SK-N-MC (cell line): ENCODE results near the gene LRRIQ1.
"Not testable (repeated sequence)": the region's sequence is repeated elsewhere in the genome, so short reads cannot be mapped to it uniquely, and the experiment has no call there.

Experiments used
- DNase-seq: peaks from one replicate; pipeline ENCODE4 v3.0.0-alpha.2; 2011; ENCODE audit warnings: low read depth, low spot score
- H3K27ac ChIP-seq: fragments of 200-600 bp; sonication (generic); 2 replicates; pipeline ENCODE4 v1.5.1; 2016; ENCODE audit warnings: mixed run types
- H3K36me3 ChIP-seq: fragments of 200-600 bp; sonication (generic); 2 replicates; pipeline ENCODE4 v1.6.1; 2017; ENCODE audit warnings: antibody characterized with exemption, low read length, mixed read lengths; ENCODE audit not compliant: insufficient read depth
- H3K4me3 ChIP-seq: fragments of 200-600 bp; sonication (generic); 2 replicates; pipeline ENCODE4 v1.5.1; 2016
- H3K9ac ChIP-seq: fragments of 200-600 bp; sonication (generic); 2 replicates; pipeline ENCODE4 v1.8.0; 2017; ENCODE audit warnings: mixed run types, mixed read lengths; ENCODE audit not compliant: insufficient read length
- H3K9me3 ChIP-seq: fragments of 200-600 bp; sonication (generic); 2 replicates; pipeline ENCODE4 v1.6.1; 2017; ENCODE audit warnings: low read depth, mild to moderate bottlenecking, antibody characterized with exemption, low read length, moderate library complexity, mixed read lengths
- EZH2 ChIP-seq: fragments of 200-600 bp; sonication (generic); IDR thresholded peaks from one replicate; pipeline ENCODE4 v1.6.1; 2017; ENCODE audit warnings: antibody characterized with exemption
- FOXP2 ChIP-seq: optimal IDR thresholded peaks from 2 replicates; pipeline ENCODE3; 2011; ENCODE audit warnings: mild to moderate bottlenecking, moderate library complexity; ENCODE audit not compliant: insufficient read depth; ENCODE audit errors: extremely low read length, control extremely low read depth
- POLR2AphosphoS5 ChIP-seq: IDR thresholded peaks from 2 replicates; pipeline ENCODE4 v1.6.1; 2012; ENCODE audit warnings: mild to moderate bottlenecking, low read depth, low read length, borderline replicate concordance

Gene LRRIQ1

DNA sequence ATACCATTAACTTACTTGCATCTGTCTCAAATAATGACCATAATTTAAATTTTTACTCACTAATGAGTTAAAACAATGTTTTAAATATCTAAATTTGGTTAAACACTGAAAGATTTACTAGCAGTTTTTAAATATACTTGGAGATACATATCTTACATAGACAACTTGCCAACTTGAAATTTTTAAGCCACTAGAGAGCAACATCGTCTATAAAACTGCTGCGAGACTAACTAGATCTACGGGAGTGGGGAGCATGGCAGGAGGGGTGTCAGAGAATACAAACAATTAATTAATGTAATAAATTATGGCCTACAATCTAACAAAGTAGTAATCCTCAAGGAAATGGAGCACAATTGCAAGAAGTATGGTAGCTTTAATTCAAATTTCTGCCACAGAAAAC lies 120.4 kb downstream of the LRRIQ1 start:
- H3K36me3 ChIP-seq = no peaks in the 10 kb centered on the region
- H3K4me3 ChIP-seq = peak overlapping the region; percentile 35
- peak overlapping the region; percentile 8 for H3K9ac ChIP-seq
- no peaks in the 10 kb centered on the region for H3K9me3 ChIP-seq
- H3K27ac ChIP-seq = peak overlapping the region; percentile 40; the same call in 1 of the 2 replicates
- TF ChIP-seq FOXP2 = no peak
- TF ChIP-seq POLR2AphosphoS5 = no peak
- TF ChIP-seq EZH2 = no peak
- peak; percentile 28 for DNase-seq

- Histone ChIP-seq H3K27ac (no peak overlapping the region), H3K9ac (no peak overlapping the region), H3K9me3 (no peaks in the 10 kb centered on the region), H3K36me3 (no peaks in the 10 kb centered on the region), H3K4me3 (peak overlapping the region; percentile 35; the same call in 1 of the 2 replicates)
- TF ChIP-seq EZH2 = no peak
- TF ChIP-seq POLR2AphosphoS5 = no peak
- no peak for TF ChIP-seq FOXP2
- no peak for DNase-seq
Measured at GRCh38 chr12:85157035-85157603, 121.0 kb downstream of the LRRIQ1 start.

DNA sequence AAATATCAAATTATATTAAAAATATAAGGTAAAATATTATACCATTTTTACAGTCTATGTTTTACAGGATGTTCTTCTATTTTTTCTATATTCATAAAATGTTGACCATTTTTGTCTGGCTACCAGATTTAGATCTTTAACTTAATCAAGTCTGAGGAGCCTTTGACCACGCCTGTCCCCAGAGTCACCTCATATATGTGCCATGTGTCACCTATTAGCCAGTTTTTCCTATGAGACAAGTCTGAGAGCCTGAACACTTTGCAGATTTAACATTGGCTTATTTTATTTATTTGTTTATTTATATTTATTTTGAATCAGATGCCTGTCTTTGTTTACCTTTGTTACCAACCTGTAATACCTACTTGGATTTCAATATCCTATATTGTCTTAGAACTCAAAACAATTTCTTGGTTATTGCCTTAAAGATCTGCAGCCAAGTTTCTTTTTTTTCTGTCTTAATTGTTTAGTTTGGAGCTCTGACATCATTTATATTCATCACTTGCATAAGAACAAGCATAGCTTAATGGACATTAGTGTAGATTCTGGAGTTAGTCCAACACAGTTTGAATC lies 127.7 kb downstream of the LRRIQ1 start:
- TF ChIP-seq EZH2 (no peak), POLR2AphosphoS5 (no peak), FOXP2 (no peak)
- DNase-seq = no peak
- H3K36me3 ChIP-seq = no peaks in the 10 kb centered on the region

GRCh38 chr12:85179680-85180270 lies 143.6 kb downstream of the LRRIQ1 start:
- H3K9me3 ChIP-seq = no peaks in the 10 kb centered on the region
- no peaks in the 10 kb centered on the region for H3K36me3 ChIP-seq
- H3K9ac ChIP-seq = no peak overlapping the region
- no peak for TF ChIP-seq EZH2
- no peak for TF ChIP-seq POLR2AphosphoS5
- TF ChIP-seq FOXP2 = no peak
- H3K4me3 ChIP-seq = no peak overlapping the region
- 0 out of 2 replicates have a peak overlapping the region, but pooled peaks have one; percentile 19 for H3K27ac ChIP-seq
- no peak for DNase-seq

More for the DNA sequence above, 127.7 kb downstream of the LRRIQ1 start:
- no peak overlapping the region for H3K9ac ChIP-seq
- H3K27ac ChIP-seq = no peak overlapping the region
- H3K4me3 ChIP-seq = no peak overlapping the region
- no peaks in the 10 kb centered on the region for H3K9me3 ChIP-seq

DNA sequence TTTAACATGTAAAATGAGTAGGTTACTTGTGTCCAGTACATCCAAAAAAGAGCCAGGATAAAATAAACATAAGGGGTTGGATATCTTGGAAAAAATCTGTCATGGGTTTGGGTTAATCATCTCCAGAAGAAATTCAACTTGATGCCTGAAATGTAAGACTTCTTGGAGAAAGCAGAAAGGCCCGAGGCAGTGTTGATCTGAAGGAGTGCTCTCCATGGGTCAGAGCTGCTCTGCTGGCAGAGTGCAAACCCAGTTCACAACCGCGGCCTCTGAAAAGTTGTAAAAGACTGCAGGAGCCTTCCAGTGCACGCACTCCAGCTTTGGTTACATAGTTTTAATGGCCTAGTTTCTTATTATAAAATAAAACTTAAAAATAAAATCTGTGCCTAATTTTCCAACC lies 146.5 kb downstream of the LRRIQ1 start:
- DNase-seq = peak; percentile 16
- no peak for TF ChIP-seq FOXP2
- H3K9me3 ChIP-seq = no peaks in the 10 kb centered on the region

GRCh38 chr12:85183855-85184254 lies 147.7 kb downstream of the LRRIQ1 start:
- no peak for TF ChIP-seq POLR2AphosphoS5
- no peak for TF ChIP-seq FOXP2
- no peak for TF ChIP-seq EZH2
- Histone ChIP-seq H3K9me3 (no peaks in the 10 kb centered on the region), H3K9ac (no peak overlapping the region), H3K27ac (no peak overlapping the region), H3K4me3 (no peak overlapping the region), H3K36me3 (no peaks in the 10 kb centered on the region)
- no peak for DNase-seq

More for the DNA sequence above, 146.5 kb downstream of the LRRIQ1 start:
- no peak overlapping the region for H3K4me3 ChIP-seq
- no peak overlapping the region for H3K9ac ChIP-seq
- peak overlapping the region; percentile 57; the same call in 1 of the 2 replicates for H3K27ac ChIP-seq
- H3K36me3 ChIP-seq = no peaks in the 10 kb centered on the region

DNA sequence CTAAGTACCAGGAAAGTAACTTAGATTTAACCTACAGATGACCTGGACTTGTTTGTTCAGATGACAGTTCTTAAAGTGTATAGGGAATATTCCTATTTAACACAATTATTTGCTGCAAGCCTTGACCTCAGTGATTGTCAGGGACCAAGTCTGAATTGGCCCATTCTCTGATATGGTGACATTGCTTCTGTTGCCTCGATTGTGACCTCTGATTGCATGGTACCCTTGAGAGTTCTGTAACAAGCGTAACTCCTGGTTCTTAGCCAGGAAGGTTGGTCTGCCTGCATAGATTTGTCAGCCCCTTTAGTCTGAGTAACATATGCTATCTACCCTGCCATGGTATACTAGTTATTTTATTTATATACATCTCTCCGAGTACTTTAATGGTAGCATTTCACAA lies 150.1 kb downstream of the LRRIQ1 start:
- TF ChIP-seq POLR2AphosphoS5 (no peak), EZH2 (no peak), FOXP2 (no peak)
- H3K9ac ChIP-seq = no peak overlapping the region
- no peak for DNase-seq
- no peak overlapping the region for H3K4me3 ChIP-seq
- H3K27ac ChIP-seq = no peak overlapping the region
- H3K36me3 ChIP-seq = no peaks in the 10 kb centered on the region
- H3K9me3 ChIP-seq = no peaks in the 10 kb centered on the region

- H3K36me3 ChIP-seq = no peaks in the 10 kb centered on the region
- DNase-seq = no peak
- H3K9ac ChIP-seq = no peak overlapping the region
- no peak overlapping the region for H3K4me3 ChIP-seq
- no peaks in the 10 kb centered on the region for H3K9me3 ChIP-seq
- TF ChIP-seq EZH2 = no peak
- no peak for TF ChIP-seq POLR2AphosphoS5
- TF ChIP-seq FOXP2 = no peak
- H3K27ac ChIP-seq = no peak overlapping the region
Measured at GRCh38 chr12:85188619-85189018, 152.5 kb downstream of the LRRIQ1 start.

DNA sequence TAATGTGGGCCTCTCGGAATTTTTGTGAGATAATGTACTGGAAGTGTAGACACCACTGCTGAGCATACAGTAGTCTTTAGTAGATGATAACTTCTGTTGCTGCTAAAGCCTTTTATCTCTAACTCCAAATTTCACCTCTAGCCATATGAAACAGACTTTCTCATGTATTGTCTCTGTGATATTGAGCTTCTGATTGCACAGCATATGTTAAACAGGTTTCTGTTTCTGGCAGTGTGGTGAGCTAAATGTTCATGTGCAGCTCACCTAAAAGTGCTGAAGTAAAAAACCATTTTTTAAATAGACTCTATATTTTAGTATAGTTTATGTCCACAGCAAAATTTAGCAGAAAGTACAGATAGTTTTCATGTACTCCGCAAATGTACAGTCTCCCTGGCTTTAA lies 154.6 kb downstream of the LRRIQ1 start:
- Histone ChIP-seq H3K36me3 (no peaks in the 10 kb centered on the region), H3K27ac (no peak overlapping the region), H3K9ac (no peak overlapping the region), H3K4me3 (no peak overlapping the region), H3K9me3 (no peaks in the 10 kb centered on the region)
- no peak for DNase-seq
- TF ChIP-seq POLR2AphosphoS5 = no peak
- no peak for TF ChIP-seq EZH2
- no peak for TF ChIP-seq FOXP2

DNA sequence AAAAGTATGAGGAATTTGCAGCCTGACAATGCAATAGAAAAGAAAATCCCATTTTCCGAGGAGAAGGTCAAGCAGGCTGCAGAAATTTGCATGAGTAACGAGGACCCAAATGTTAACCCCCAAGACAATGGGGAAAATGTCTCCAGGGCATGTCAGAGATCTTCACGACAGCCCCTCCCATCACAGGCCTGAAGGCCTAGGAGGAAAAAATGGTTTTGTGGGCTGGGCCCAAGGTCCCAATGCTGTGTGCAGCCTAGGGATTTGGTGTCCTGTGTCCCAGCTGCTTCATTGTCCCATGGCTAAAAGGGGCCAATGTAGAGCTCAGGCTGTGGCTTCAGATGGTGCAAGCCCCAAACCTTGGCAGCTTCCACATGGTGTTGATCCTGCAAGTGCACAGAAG lies 167.7 kb downstream of the LRRIQ1 start:
- H3K9me3 ChIP-seq = not testable (repeated sequence)

More for the DNA sequence above, 167.7 kb downstream of the LRRIQ1 start:
- H3K4me3 ChIP-seq, H3K36me3 ChIP-seq, H3K27ac ChIP-seq, DNase-seq, H3K9ac ChIP-seq: not testable (repeated sequence)
